Heart right ventricle (tissue), 16 donors: ENCODE results near the gene EEA1. TPM values are rescaled to one million over a fixed set of nuclear protein-coding genes. Genes with fewer than 3 reads are reported as not detected.

ENCODE experiments used
- ATAC-seq, 8 donors: fragments of 200-7000 bp; cut with Tn5 transposase; one replicate each; pipeline ENCODE4 v1.9.1; 2020; ENCODE audit warnings: mild to moderate bottlenecking in 8 of 8, moderate library complexity in 8 of 8, moderate number of reproducible peaks in 1 of 8
- DNase-seq, 2 donors: peaks; one replicate each; pipeline ENCODE4 v3.0.0-alpha.2; 2020
- H3K27ac ChIP-seq, 10 donors: fragments of 200-600 bp; sonication (generic) in 2 of 10; one replicate each; pipeline versions ENCODE4 v1.5.0 to v1.8.0; 2020 to 2022; ENCODE audit warnings: mild to moderate bottlenecking in 3 of 10
- H3K27me3 ChIP-seq, 7 donors: fragments of 200-600 bp; one replicate each; pipeline ENCODE4 v1.8.0; 2021 to 2022; ENCODE audit warnings: mild to moderate bottlenecking in 2 of 7
- H3K36me3 ChIP-seq, 9 donors: fragments of 200-600 bp; sonication (generic) in 1 of 9; one replicate each; pipeline versions ENCODE4 v1.5.0 to v1.8.0; 2020 to 2022; ENCODE audit warnings: mild to moderate bottlenecking in 2 of 9
- H3K4me1 ChIP-seq, 9 donors: fragments of 200-600 bp; sonication (generic) in 1 of 9; one replicate each; pipeline versions ENCODE4 v1.5.0 to v1.8.0; 2020 to 2022; ENCODE audit warnings: mild to moderate bottlenecking in 4 of 9
- H3K4me3 ChIP-seq, 10 donors: fragments of 200-600 bp; sonication (generic) in 2 of 10; one replicate each; pipeline versions ENCODE4 v1.5.0 to v1.8.0; 2020 to 2022; ENCODE audit warnings: mild to moderate bottlenecking in 7 of 10, moderate library complexity in 2 of 10
- H3K9me3 ChIP-seq, 11 donors: fragments of 200-600 bp in 10 of 11; sonication (generic) in 2 of 11; one replicate each; pipeline versions ENCODE4 v1.5.0 to v1.8.0; 2013 to 2022; ENCODE audit warnings: mild to moderate bottlenecking in 2 of 11, control low read depth in 1 of 11, moderate library complexity in 1 of 11
- CTCF ChIP-seq, 9 donors: fragments of 200-600 bp; sonication (generic) in 2 of 9; IDR thresholded peaks; one replicate each; pipeline versions ENCODE4 v1.5.0 to v1.8.0; 2021 to 2022; ENCODE audit warnings: antibody characterized with exemption in 9 of 9, mild to moderate bottlenecking in 5 of 9, moderate library complexity in 1 of 9
- WGBS, 2 donors: extraction: QIAGEN DNeasy Blood & Tissue Kit; methylation state at CpG; one replicate each; pipeline ENCODE4 v1.1.7; 2013; ENCODE audit warnings: inconsistent platforms in 1 of 2; 5-methylcytosine and 5-hydroxymethylcytosine counted together
- intact Hi-C, 10 donors: fragments of 100-400 bp; cut with DNase I; formaldehyde crosslinking; loops; one replicate each; pipeline versions ENCODE4 v1.11.1 to v1.14.2; 2022
- polyA plus RNA-seq, 2 donors: library from polyadenylated mRNA; stranded (reverse); fragments of 200-250 nt; gene quantifications; one replicate each; pipeline ENCODE4 v1.2.3, GENCODE V29; 2013
- total RNA-seq, 10 donors: library from RNA; stranded (reverse); fragmentation: NEBNext Ultra II Directional in 3 of 10; extraction: Animal tissue kit (Norgen Biotek cat#: 25700) in 3 of 10; gene quantifications; one replicate each; pipeline versions ENCODE4 v1.2.1 to v1.2.4, GENCODE V29; 2021 to 2023
- donor health status: Arrhythmogenic right ventricular cardiomyopathy.
- donor health status: ischemic (EF 13 %, LVEDD 7.1; RV severe dilation, severe dysfunction).
- donor health status: healthy with polysubstance abuse.
- donor health status: DM: no; HTN: yes; CAD: no.
- donor health status: DM: no; HTN: no; CAD: no.
- donor health status: ischemic (EF 25% LVEDD 6.9; RV normal size, moderate dysfunction).
- donor health status: ischemic (EF 25% LVEDD 5.7; RV mildly dilated, moderate dysfunction).
- donor health status: healthy.
- donor health status: DM: yes; HTN: yes; CAD: no.
- donor health status: Ischemic cardiomyopathy.
- donor health status: ischemic (EF 35%, LVEDD 5.7; RV mildly dilated, moderate dysfunction).
- donor health status: nonischemic (EF 11% LVEDD 7.7; RV severe dilation, severe dysfunction).
- donor health status: DM: yes; HTN: yes; CAD: no.
- donor health status: PGD.
- donor health status: ischemic (EF 29% LVEDD 5.4; RV normal size, mild dysfunction).
- donor health status: nonischemic (EF 23%, LVEDD 6.1; RV moderate dilation, normal function).

The EEA1 gene
- total and polyA plus RNA-seq, 12 donors: 2.6 to 41.6 (median 30.5) TPM

- Histone ChIP-seq H3K27me3 (no peaks in the 10 kb centered on the region), H3K27ac (no peak overlapping the region), H3K9me3 (peaks cover 0 to 19% (median 6%) of the 10 kb centered on the region in 11 donors), H3K4me3 (no peak overlapping the region), H3K36me3 (no peaks in the 10 kb centered on the region), H3K4me1 (no peaks in the 10 kb centered on the region)
- WGBS, 2 donors: 92 to 95% methylated on average over 4 of the region's 4 CpGs
- no peak for ATAC-seq
- intact Hi-C loops: no loop called here
- no peak for TF ChIP-seq CTCF (IDR thresholded peaks at IDR 0.05)
- DNase-seq: no peak
These were observed 21.9 kb upstream of the EEA1 start for GRCh38 chr12:92951006-92951405.

DNA sequence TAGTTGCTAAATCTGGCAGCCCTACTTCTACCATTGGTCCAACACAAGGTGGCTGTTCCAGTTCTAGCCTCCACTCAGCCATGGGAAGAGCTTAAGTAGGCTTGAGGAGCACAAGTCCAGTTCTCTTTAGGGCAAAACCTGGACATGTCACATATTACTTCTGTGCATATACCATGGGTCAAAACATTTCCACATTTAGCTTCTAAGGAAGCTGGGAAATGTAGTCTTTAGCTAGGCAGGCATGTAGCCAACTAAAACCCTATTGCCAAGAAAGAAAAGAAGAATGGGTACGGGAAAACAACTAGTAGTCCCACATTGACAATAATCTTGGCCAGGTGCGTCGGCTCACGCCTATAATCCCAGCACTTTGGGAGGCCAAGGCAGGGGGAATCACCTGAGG is 20.9 kb upstream of the EEA1 start:
- no peaks in the 10 kb centered on the region for H3K27me3 ChIP-seq
- H3K27ac ChIP-seq: no peak overlapping the region
- ATAC-seq (no peak), DNase-seq (no peak)
- peaks cover 0 to 19% (median 6%) of the 10 kb centered on the region in 11 donors for H3K9me3 ChIP-seq
- whole genome bisulfite sequencing, 2 donors: 89 to 92% methylated on average over 4 of the region's 4 CpGs
- intact Hi-C loops: no loop called here
- no peaks in the 10 kb centered on the region for H3K36me3 ChIP-seq
- TF ChIP-seq CTCF (IDR thresholded peaks at IDR 0.05): no peak
- no peaks in the 10 kb centered on the region for H3K4me1 ChIP-seq
- no peak overlapping the region for H3K4me3 ChIP-seq

DNA sequence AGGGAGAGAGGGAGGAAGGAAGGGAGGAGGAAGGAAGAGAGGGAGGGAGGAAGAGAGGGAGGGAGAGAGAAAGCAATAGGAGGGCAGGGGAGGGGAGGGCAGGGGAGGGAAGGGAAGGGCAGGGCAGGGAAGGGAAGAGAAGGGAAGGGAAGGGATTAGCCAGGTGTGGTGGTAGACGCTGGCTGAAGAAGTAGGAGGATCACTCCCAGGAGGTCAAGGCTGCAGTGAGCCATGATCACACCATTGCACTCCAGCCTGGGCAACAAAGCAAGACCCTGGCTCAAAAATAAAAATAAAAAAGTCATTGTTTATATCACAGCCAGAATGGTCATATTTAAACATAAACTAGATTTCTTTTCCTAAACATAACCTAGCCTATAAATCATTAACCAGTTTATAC is 20.4 kb upstream of the EEA1 start:
- DNase-seq (no peak), ATAC-seq (no peak)
- Histone ChIP-seq H3K4me1 (no peaks in the 10 kb centered on the region), H3K36me3 (no peaks in the 10 kb centered on the region), H3K4me3 (no peak overlapping the region), H3K27ac (no peak overlapping the region), H3K27me3 (no peaks in the 10 kb centered on the region), H3K9me3 (peaks cover 0 to 18% (median 6%) of the 10 kb centered on the region in 11 donors)
- WGBS, 2 donors: 77 to 81% methylated on average over 1 of the region's 1 CpG
- TF ChIP-seq CTCF (IDR thresholded peaks at IDR 0.05): no peak
- intact Hi-C loops: loop anchor here in 2 of 10 donors (10.0 kb wide), 2 partner anchors 165 to 855 kb away; no protein-coding TSS in a partner anchor

DNA sequence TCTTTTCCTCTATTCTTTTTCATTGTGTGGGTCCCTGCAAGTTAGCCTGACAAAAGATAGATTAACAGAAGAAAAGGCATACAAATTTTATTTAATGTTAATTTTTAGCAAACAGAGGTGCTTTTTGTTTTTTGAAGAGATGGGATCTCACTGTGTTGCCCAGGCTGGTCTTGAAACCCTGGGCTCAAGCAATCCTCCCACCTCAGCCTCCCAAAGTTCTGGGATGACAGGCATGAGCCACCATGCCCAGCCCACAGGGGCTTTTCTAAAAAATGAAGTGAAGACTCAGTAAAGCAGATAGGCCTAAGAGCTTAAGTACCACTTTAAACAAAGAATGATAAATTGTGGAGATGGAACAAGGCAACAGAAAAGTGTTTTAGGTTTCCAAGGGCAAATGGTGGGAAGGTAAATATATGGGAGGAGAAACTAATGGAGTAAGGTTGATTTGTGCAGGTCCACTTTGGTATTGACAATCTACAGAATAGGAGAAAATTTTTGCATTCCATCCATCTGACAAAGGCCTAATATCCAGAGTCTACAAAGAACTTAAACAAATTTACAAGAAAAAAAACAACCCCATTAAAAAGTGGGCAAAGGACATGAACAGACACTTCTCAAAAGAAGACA is 18.6 kb upstream of the EEA1 start:
- DNase-seq (no peak), ATAC-seq (no peak)

More for the DNA sequence above, 18.6 kb upstream of the EEA1 start:
- H3K27me3 ChIP-seq: no peaks in the 10 kb centered on the region
- H3K9me3 ChIP-seq: peaks cover 0 to under 1% (median 0%) of the 10 kb centered on the region in 11 donors
- no peak overlapping the region for H3K27ac ChIP-seq
- H3K4me3 ChIP-seq: no peak overlapping the region
- peaks cover 0 to 4% (median 0%) of the 10 kb centered on the region in 9 donors for H3K4me1 ChIP-seq
- intact Hi-C loops: loop anchor here in 2 of 10 donors (10.0 kb wide), 2 partner anchors 163 to 853 kb away; no protein-coding TSS in a partner anchor
- H3K36me3 ChIP-seq: no peaks in the 10 kb centered on the region
- no peak for TF ChIP-seq CTCF (IDR thresholded peaks at IDR 0.05)
